Measurements from ENCODE around the gene POLR1D.

GRCh38 chr13:27644302-27644701, 22.6 kb downstream of the POLR1D start:
- no peak for TF ChIP-seq EZH2 (IDR thresholded peaks at IDR 0.05; ENCODE audit: insufficient read depth, poor library complexity, severe bottlenecking)
- no peak for TF ChIP-seq EZH2phosphoT487 (IDR thresholded peaks at IDR 0.05; ENCODE audit: insufficient read depth, low read depth)
